Prostate gland (tissue), 2 donors: ENCODE results near the gene SFT2D2. TPM values are rescaled to one million over a fixed set of nuclear protein-coding genes. Genes with fewer than 3 reads are reported as not detected.

Experiments
- DNase-seq: peaks from one replicate; pipeline ENCODE4 v3.0.0-alpha.2; 2019; ENCODE audit warnings: low spot score
- H3K27ac ChIP-seq, 2 donors: fragments of 200-600 bp; sonication (generic); 2 replicates each; pipeline ENCODE4 v1.5.1; 2017 to 2019
- H3K27me3 ChIP-seq: fragments of 200-600 bp; sonication (generic); replicated peaks from 2 replicates; pipeline ENCODE4 v1.5.1; 2019; ENCODE audit not compliant: insufficient read depth
- H3K36me3 ChIP-seq, 2 donors: fragments of 200-600 bp; sonication (generic); 1 replicate in 1 of 2; 2 replicates in 1 of 2; pipeline versions ENCODE4 v1.5.1 to v1.8.1; 2017 to 2019
- H3K4me1 ChIP-seq: fragments of 200-600 bp; sonication (generic); replicated peaks from 2 replicates; pipeline ENCODE4 v1.5.1; 2019
- H3K4me3 ChIP-seq, 2 donors: fragments of 200-600 bp; sonication (generic); 2 replicates each; pipeline ENCODE4 v1.5.1; 2017 to 2019
- H3K9me3 ChIP-seq: fragments of 200-600 bp; sonication (generic); 2 replicates; pipeline ENCODE4 v1.5.1; 2017
- CTCF ChIP-seq, 4 experiments: fragments of 200-600 bp in 2 of 4; fragments of 450-650 bp in 2 of 4; sonication (generic) in 2 of 4; IDR thresholded peaks; 1 replicate in 3 of 4; 2 replicates in 1 of 4; pipeline ENCODE4 v1.5.1; 2016 to 2019; ENCODE audit warnings: antibody characterized with exemption in 4 of 4, mild to moderate bottlenecking in 2 of 4, moderate library complexity in 2 of 4
- POLR2A ChIP-seq: fragments of 450-650 bp; IDR thresholded peaks from one replicate; pipeline ENCODE4 v1.6.1; 2016; ENCODE audit warnings: antibody characterized with exemption, mild to moderate bottlenecking
- POLR2AphosphoS5 ChIP-seq: sonication (generic); formaldehyde crosslinking; IDR thresholded peaks from one replicate; pipeline ENCODE4 v1.6.1; 2017; ENCODE audit warnings: antibody characterized with exemption
- WGBS: methylation state at CpG from one replicate; pipeline ENCODE4 v1.1.5; 2018; 5-methylcytosine and 5-hydroxymethylcytosine counted together
- intact Hi-C: fragments of 100-400 bp; cut with DNase I; formaldehyde crosslinking; loops from one replicate; pipeline ENCODE4 v1.14.2; 2022
- total RNA-seq, 2 donors: library from RNA; depleted of rRNA; stranded (reverse); fragments of >200 nt; gene quantifications; one replicate each; pipeline ENCODE4 v1.1.0, GENCODE V29; 2016

SFT2D2 gene
- total RNA-seq, 2 donors from 2014 or later, result 44.1 to 76.8 TPM

- no peaks in the 10 kb centered on the region for H3K4me1 ChIP-seq
- no peak for DNase-seq
- no peak overlapping the region for H3K4me3 ChIP-seq
- no peak for TF ChIP-seq POLR2A
- no peak for TF ChIP-seq CTCF (IDR thresholded peaks at IDR 0.05)
- no peak for TF ChIP-seq POLR2AphosphoS5
- H3K36me3 ChIP-seq, result no peaks in the 10 kb centered on the region
- H3K27me3 ChIP-seq, result no peaks in the 10 kb centered on the region
- no peak overlapping the region for H3K27ac ChIP-seq
- H3K9me3 ChIP-seq, result no peaks in the 10 kb centered on the region
- intact Hi-C loops, result no loop called here
- WGBS, result 86% methylated on average over 1 of the region's 1 CpG
Measured at GRCh38 chr1:168273575-168273974, 47.8 kb downstream of the SFT2D2 start.

GRCh38 chr1:168279253-168279652 lies 53.4 kb downstream of the SFT2D2 start:
- H3K36me3 ChIP-seq, result no peaks in the 10 kb centered on the region
- intact Hi-C loops, result no loop called here
- WGBS, result 93% methylated on average over 1 of the region's 1 CpG
- TF ChIP-seq CTCF (IDR thresholded peaks at IDR 0.05) (no peak), POLR2A (no peak), POLR2AphosphoS5 (no peak)
- H3K9me3 ChIP-seq, result no peaks in the 10 kb centered on the region
- no peak overlapping the region for H3K27ac ChIP-seq
- no peak for DNase-seq
- H3K4me3 ChIP-seq, result no peak overlapping the region
- H3K27me3 ChIP-seq, result no peaks in the 10 kb centered on the region
- no peaks in the 10 kb centered on the region for H3K4me1 ChIP-seq

- Histone ChIP-seq H3K27me3 (no peaks in the 10 kb centered on the region), H3K9me3 (no peaks in the 10 kb centered on the region), H3K36me3 (no peaks in the 10 kb centered on the region), H3K27ac (no peak within 1 kb of the TSS), H3K4me1 (no peaks in the 10 kb centered on the region), H3K4me3 (no peak within 1 kb of the TSS)
- TF ChIP-seq POLR2A (no peak), POLR2AphosphoS5 (no peak), CTCF (IDR thresholded peaks at IDR 0.05) (no peak)
- intact Hi-C loops, result no loop called here
- DNase-seq, result no peak
- WGBS, result 89% methylated on average over 7 of the region's 7 CpGs
Measured at GRCh38 chr1:168280296-168280927, 54.6 kb downstream of the SFT2D2 start, which contains the start of gene TBX19. Gene TBX19, plus strand, starts transcription at chr1:168280877. Its CDS starts 214 bp downstream, at chr1:168281091.

- no peaks in the 10 kb centered on the region for H3K36me3 ChIP-seq
- no peaks in the 10 kb centered on the region for H3K27me3 ChIP-seq
- H3K9me3 ChIP-seq, result no peaks in the 10 kb centered on the region
- intact Hi-C loops, result no loop called here
- H3K27ac ChIP-seq, result no peak overlapping the region
- no peak overlapping the region for H3K4me3 ChIP-seq
- TF ChIP-seq CTCF (IDR thresholded peaks at IDR 0.05), result no peak
- TF ChIP-seq POLR2AphosphoS5, result no peak
- TF ChIP-seq POLR2A, result no peak
- 75% methylated on average over 11 of the region's 11 CpGs for WGBS
- DNase-seq, result no peak
- no peaks in the 10 kb centered on the region for H3K4me1 ChIP-seq
Measured at GRCh38 chr1:168281603-168282325, 56.0 kb downstream of the SFT2D2 start.

GRCh38 chr1:168285521-168285790 lies 59.7 kb downstream of the SFT2D2 start:
- Histone ChIP-seq H3K9me3 (no peaks in the 10 kb centered on the region), H3K4me1 (no peaks in the 10 kb centered on the region), H3K27me3 (no peaks in the 10 kb centered on the region), H3K36me3 (no peaks in the 10 kb centered on the region), H3K4me3 (no peak overlapping the region), H3K27ac (no peak overlapping the region)
- intact Hi-C loops, result no loop called here
- DNase-seq, result no peak
- no peak for TF ChIP-seq CTCF (IDR thresholded peaks at IDR 0.05)
